Measurements from ENCODE around the gene MAJIN. TPM values are rescaled to one million over a fixed set of nuclear protein-coding genes. Genes with fewer than 3 reads are reported as not detected.

MAJIN gene
- total RNA-seq, 1 donor from 2014 or later = not detected

- Mint-ChIP-seq H3K27ac (ENCODE audit: unreplicated experiment) (no peak overlapping the region), H3K9me3 (ENCODE audit: low read depth) (no peaks in the 10 kb centered on the region), H3K4me3 (ENCODE audit: unreplicated experiment) (no peak overlapping the region), H3K36me3 (ENCODE audit: low read depth) (peaks cover 21% of the 10 kb centered on the region), H3K27me3 (ENCODE audit: low read depth) (no peaks in the 10 kb centered on the region), H3K4me1 (ENCODE audit: low read depth) (peaks cover 10% of the 10 kb centered on the region)
- no peak for DNase-seq (ENCODE audit: low spot score)
- TF ChIP-seq CTCF (IDR thresholded peaks at IDR 0.05) = no peak
These were observed 60.2 kb downstream of the MAJIN start for GRCh38 chr11:64911689-64912088.

- Mint-ChIP-seq H3K4me3 (ENCODE audit: unreplicated experiment) (no peak overlapping the region), H3K9me3 (ENCODE audit: low read depth) (no peaks in the 10 kb centered on the region), H3K36me3 (ENCODE audit: low read depth) (peaks cover 21% of the 10 kb centered on the region), H3K27ac (ENCODE audit: unreplicated experiment) (no peak overlapping the region), H3K27me3 (ENCODE audit: low read depth) (no peaks in the 10 kb centered on the region), H3K4me1 (ENCODE audit: low read depth) (peaks cover 5% of the 10 kb centered on the region)
- no peak for TF ChIP-seq CTCF (IDR thresholded peaks at IDR 0.05)
- no peak for DNase-seq (ENCODE audit: low spot score)
These were observed 60.8 kb downstream of the MAJIN start for GRCh38 chr11:64911142-64911541.

GRCh38 chr11:64910451-64911093 is 61.3 kb downstream of the MAJIN start:
- DNase-seq (ENCODE audit: low spot score) = no peak
- no peaks in the 10 kb centered on the region for H3K9me3 Mint-ChIP-seq (ENCODE audit: low read depth)
- H3K36me3 Mint-ChIP-seq (ENCODE audit: low read depth) = peaks cover 23% of the 10 kb centered on the region
- no peaks in the 10 kb centered on the region for H3K4me1 Mint-ChIP-seq (ENCODE audit: low read depth)
- no peak overlapping the region for H3K4me3 Mint-ChIP-seq (ENCODE audit: unreplicated experiment)
- TF ChIP-seq CTCF (IDR thresholded peaks at IDR 0.05) = no peak
- no peak overlapping the region for H3K27ac Mint-ChIP-seq (ENCODE audit: unreplicated experiment)
- no peaks in the 10 kb centered on the region for H3K27me3 Mint-ChIP-seq (ENCODE audit: low read depth)

- no peak overlapping the region for H3K27ac Mint-ChIP-seq (ENCODE audit: unreplicated experiment)
- no peak for TF ChIP-seq CTCF (IDR thresholded peaks at IDR 0.05)
- no peak for DNase-seq (ENCODE audit: low spot score)
- no peaks in the 10 kb centered on the region for H3K27me3 Mint-ChIP-seq (ENCODE audit: low read depth)
- no peaks in the 10 kb centered on the region for H3K4me1 Mint-ChIP-seq (ENCODE audit: low read depth)
- H3K4me3 Mint-ChIP-seq (ENCODE audit: unreplicated experiment) = no peak overlapping the region
- no peaks in the 10 kb centered on the region for H3K9me3 Mint-ChIP-seq (ENCODE audit: low read depth)
- peaks cover 27% of the 10 kb centered on the region for H3K36me3 Mint-ChIP-seq (ENCODE audit: low read depth)
These were observed 62.1 kb downstream of the MAJIN start for GRCh38 chr11:64909653-64910343.

- no peak for TF ChIP-seq CTCF (IDR thresholded peaks at IDR 0.05)
- Mint-ChIP-seq H3K27ac (ENCODE audit: unreplicated experiment) (no peak overlapping the region), H3K4me3 (ENCODE audit: unreplicated experiment) (no peak overlapping the region), H3K9me3 (ENCODE audit: low read depth) (no peaks in the 10 kb centered on the region), H3K36me3 (ENCODE audit: low read depth) (peaks cover 28% of the 10 kb centered on the region), H3K4me1 (ENCODE audit: low read depth) (no peaks in the 10 kb centered on the region), H3K27me3 (ENCODE audit: low read depth) (no peaks in the 10 kb centered on the region)
- no peak for DNase-seq (ENCODE audit: low spot score)
These were observed 63.1 kb downstream of the MAJIN start for GRCh38 chr11:64908766-64909165.
